Subcutaneous adipose tissue (tissue), 4 donors: Measurements from ENCODE around the gene SORBS2. TPM values are rescaled to one million over a fixed set of nuclear protein-coding genes. Genes with fewer than 3 reads are reported as not detected.

ENCODE experiments used
- CTCF ChIP-seq: fragments of 450-650 bp; IDR thresholded peaks from one replicate; pipeline ENCODE4 v1.5.1; 2016; ENCODE audit warnings: low read depth, mild to moderate bottlenecking, control low read depth, antibody characterized with exemption, moderate library complexity
- total RNA-seq, 4 donors: library from RNA; depleted of rRNA; stranded (reverse); fragments of >200 nt; gene quantifications; one replicate each; pipeline ENCODE4 v1.1.0, GENCODE V29; 2016

Gene SORBS2
- total RNA-seq, 4 donors from 2014 or later: 6.8 to 59.0 (median 32.0) TPM

GRCh38 chr4:185771711-185772390, 40.1 kb downstream of the SORBS2 start:
- no peak for TF ChIP-seq CTCF

GRCh38 chr4:185767528-185767927, 44.5 kb downstream of the SORBS2 start:
- TF ChIP-seq CTCF: no peak

- no peak for TF ChIP-seq CTCF
Observed at GRCh38 chr4:185764876-185765275, 47.1 kb downstream of the SORBS2 start.

GRCh38 chr4:185761352-185762235, 50.4 kb downstream of the SORBS2 start:
- no peak for TF ChIP-seq CTCF

GRCh38 chr4:185758807-185759206, 53.2 kb downstream of the SORBS2 start:
- TF ChIP-seq CTCF: no peak

- no peak for TF ChIP-seq CTCF
Observed at GRCh38 chr4:185755451-185755850, 56.5 kb downstream of the SORBS2 start.

- TF ChIP-seq CTCF: no peak
Observed at GRCh38 chr4:185754961-185755360, 57.0 kb downstream of the SORBS2 start.
